Measurements from ENCODE around the gene PLXNA4.

GRCh38 chr7:132504071-132504470, 72.2 kb downstream of the PLXNA4 start:
- TF ChIP-seq CTCF (IDR thresholded peaks at IDR 0.05 in 8 of 11, conservative IDR thresholded peaks at IDR 0.05 in 3 of 11): no peak
- no peak for TF ChIP-seq POLR2AphosphoS5 (IDR thresholded peaks at IDR 0.05)
